Measurements from ENCODE around the gene EDN2.

Gene EDN2

GRCh38 chr1:41488040-41488951 lies 3.8 kb upstream of the EDN2 start:
- TF ChIP-seq ZNF565 (CRISPR knock-in tag; conservative IDR thresholded peaks at IDR 0.05; ENCODE audit: low read depth) (no peak), SNAI2 (CRISPR knock-in tag; IDR thresholded peaks at IDR 0.05) (no peak), TSHZ2 (CRISPR knock-in tag; IDR thresholded peaks at IDR 0.05) (no peak), ZNF70 (CRISPR knock-in tag; IDR thresholded peaks at IDR 0.05) (no peak), TOX (CRISPR knock-in tag; IDR thresholded peaks at IDR 0.05; ENCODE audit: borderline replicate concordance) (no peak), BACH2 (CRISPR knock-in tag; IDR thresholded peaks at IDR 0.05; ENCODE audit: borderline replicate concordance) (no peak), ZC3H10 (CRISPR knock-in tag; IDR thresholded peaks at IDR 0.05) (no peak), OSR1 (CRISPR knock-in tag; IDR thresholded peaks at IDR 0.05) (no peak), CREB5 (CRISPR knock-in tag; IDR thresholded peaks at IDR 0.05; ENCODE audit: low read depth) (no peak), RARB (CRISPR knock-in tag; IDR thresholded peaks at IDR 0.05) (no peak)
- no peak for ATAC-seq

- ATAC-seq, result no peak
- no peak for TF ChIP-seq ZFP30 (CRISPR knock-in tag; IDR thresholded peaks at IDR 0.05)
- TF ChIP-seq ZFP3 (CRISPR knock-in tag; IDR thresholded peaks at IDR 0.05), result no peak
- TF ChIP-seq CREB5 (CRISPR knock-in tag; IDR thresholded peaks at IDR 0.05; ENCODE audit: low read depth), result no peak
- no peak for TF ChIP-seq ISL1 (CRISPR knock-in tag; IDR thresholded peaks at IDR 0.05)
- TF ChIP-seq ZNF70 (CRISPR knock-in tag; IDR thresholded peaks at IDR 0.05), result no peak
- no peak for TF ChIP-seq RARB (CRISPR knock-in tag; IDR thresholded peaks at IDR 0.05)
- TF ChIP-seq TOX (CRISPR knock-in tag; IDR thresholded peaks at IDR 0.05; ENCODE audit: borderline replicate concordance), result no peak
- no peak for TF ChIP-seq ZNF8 (CRISPR knock-in tag; IDR thresholded peaks at IDR 0.05)
- TF ChIP-seq CSRNP3 (CRISPR knock-in tag; IDR thresholded peaks at IDR 0.05), result no peak
- TF ChIP-seq ARNTL (CRISPR knock-in tag; IDR thresholded peaks at IDR 0.05; ENCODE audit: borderline replicate concordance, low read depth), result no peak
- no peak for TF ChIP-seq ZNF565 (CRISPR knock-in tag; conservative IDR thresholded peaks at IDR 0.05; ENCODE audit: low read depth)
- TF ChIP-seq BACH2 (CRISPR knock-in tag; IDR thresholded peaks at IDR 0.05; ENCODE audit: borderline replicate concordance), result no peak
- no peak for TF ChIP-seq PPARA (CRISPR knock-in tag; IDR thresholded peaks at IDR 0.05; ENCODE audit: borderline replicate concordance)
- TF ChIP-seq SNAI2 (CRISPR knock-in tag; IDR thresholded peaks at IDR 0.05), result no peak
Measured at GRCh38 chr1:41487126-41488039, 2.9 kb upstream of the EDN2 start.

- TF ChIP-seq CSDC2 (CRISPR knock-in tag; IDR thresholded peaks at IDR 0.05) (no peak), GLIS3 (CRISPR knock-in tag; IDR thresholded peaks at IDR 0.05) (no peak), TCF4 (CRISPR knock-in tag; IDR thresholded peaks at IDR 0.05; ENCODE audit: borderline replicate concordance) (no peak), BACH2 (CRISPR knock-in tag; IDR thresholded peaks at IDR 0.05; ENCODE audit: borderline replicate concordance) (no peak), TSHZ2 (CRISPR knock-in tag; IDR thresholded peaks at IDR 0.05) (no peak), ZNF8 (CRISPR knock-in tag; IDR thresholded peaks at IDR 0.05) (no peak), PPARA (CRISPR knock-in tag; IDR thresholded peaks at IDR 0.05; ENCODE audit: borderline replicate concordance) (no peak), CREB5 (CRISPR knock-in tag; IDR thresholded peaks at IDR 0.05; ENCODE audit: low read depth) (no peak)
Measured at GRCh38 chr1:41486371-41487125, 2.1 kb upstream of the EDN2 start.

More at GRCh38 chr1:41486371-41487125, 2.1 kb upstream of the EDN2 start:
- ATAC-seq, result peak; percentile 13; the same call in 2 of the 3 replicates

All from SK-N-SH treated with all-trans-retinoic acid at 6 μM for 48 hours (cell line).